CD14-positive monocyte (primary cell): ENCODE results near the gene TPRG1L. TPM values are rescaled to one million over a fixed set of nuclear protein-coding genes. Genes with fewer than 3 reads are reported as not detected.

ENCODE experiments used
- DNase-seq, 3 donors: peaks; one replicate each; pipeline ENCODE4 v3.0.0-alpha.2; 2011 to 2022
- H2AFZ ChIP-seq: 2 replicates; pipeline ENCODE4 v1.6.0; 2012; ENCODE audit warnings: mild to moderate bottlenecking, low read depth, low read length, inconsistent platforms; ENCODE audit not compliant: insufficient read depth, poor library complexity, severe bottlenecking
- H3K27ac ChIP-seq, 2 donors: 1 replicate in 1 of 2; 2 replicates in 1 of 2; pipeline ENCODE4 v1.5.1; 2012 to 2013; ENCODE audit warnings: low read length in 2 of 2, control low read depth in 1 of 2, inconsistent platforms in 1 of 2, low read depth in 1 of 2, mild to moderate bottlenecking in 1 of 2
- H3K27me3 ChIP-seq, 2 donors: one replicate each; pipeline versions ENCODE4 v1.6.0 to v1.6.1; 2011 to 2013; ENCODE audit warnings: low read length in 2 of 2; ENCODE audit not compliant: control insufficient read depth in 2 of 2, insufficient read depth in 2 of 2
- H3K36me3 ChIP-seq, 2 donors: replicated peaks in 1 of 2; 1 replicate in 1 of 2; 2 replicates in 1 of 2; pipeline versions ENCODE4 v1.5.1 to v1.6.1; 2012 to 2013; ENCODE audit warnings: low read length in 2 of 2, control low read depth in 1 of 2, inconsistent platforms in 1 of 2, mild to moderate bottlenecking in 1 of 2; ENCODE audit not compliant: insufficient read depth in 2 of 2, control insufficient read depth in 1 of 2
- H3K4me1 ChIP-seq, 2 donors: 1 replicate in 1 of 2; 2 replicates in 1 of 2; pipeline versions ENCODE4 v1.5.1 to v1.6.1; 2012 to 2013; ENCODE audit warnings: low read length in 2 of 2, control low read depth in 1 of 2, inconsistent platforms in 1 of 2, mild to moderate bottlenecking in 1 of 2, moderate library complexity in 1 of 2; ENCODE audit not compliant: insufficient read depth in 2 of 2, control insufficient read depth in 1 of 2
- H3K4me2 ChIP-seq: replicated peaks from 2 replicates; pipeline ENCODE3; 2012; ENCODE audit warnings: low read length, moderate library complexity, mild to moderate bottlenecking; ENCODE audit not compliant: poor library complexity, severe bottlenecking; ENCODE audit errors: extremely low read depth
- H3K4me3 ChIP-seq, 3 experiments: fragments of 200-600 bp in 1 of 3; sonication (generic) in 1 of 3; replicated peaks in 1 of 3; 1 replicate in 2 of 3; 2 replicates in 1 of 3; pipeline ENCODE4 v1.5.1; 2011 to 2013; ENCODE audit warnings: low read length in 3 of 3, mild to moderate bottlenecking in 3 of 3, control low read depth in 2 of 3, low read depth in 2 of 3, inconsistent platforms in 1 of 3, moderate library complexity in 1 of 3
- H3K79me2 ChIP-seq: 2 replicates; pipeline ENCODE4 v1.6.0; 2012; ENCODE audit warnings: mild to moderate bottlenecking, control low read depth, inconsistent platforms, low read length, moderate library complexity; ENCODE audit not compliant: insufficient read depth
- H3K9ac ChIP-seq: 2 replicates; pipeline ENCODE4 v1.6.0; 2017; ENCODE audit warnings: low read length, mild to moderate bottlenecking; ENCODE audit not compliant: insufficient read depth, poor library complexity, severe bottlenecking
- H3K9me3 ChIP-seq, 2 donors: replicated peaks in 1 of 2; 1 replicate in 1 of 2; 2 replicates in 1 of 2; pipeline versions ENCODE4 v1.5.1 to v1.6.1; 2012 to 2013; ENCODE audit warnings: low read length in 2 of 2, control low read depth in 1 of 2; ENCODE audit not compliant: control insufficient read depth in 1 of 2, insufficient read depth in 1 of 2
- H4K20me1 ChIP-seq: 2 replicates; pipeline ENCODE4 v1.6.0; 2012; ENCODE audit warnings: mild to moderate bottlenecking, low read length, control low read depth, moderate library complexity; ENCODE audit not compliant: insufficient read depth
- H3K27ac Mint-ChIP-seq, 7 donors: one replicate each; pipeline ENCODE4 v1.8.0; 2020; ENCODE audit warnings: mild to moderate bottlenecking in 7 of 7, mixed read lengths in 7 of 7, moderate library complexity in 6 of 7, inconsistent platforms in 2 of 7
- H3K27me3 Mint-ChIP-seq, 3 donors: one replicate each; pipeline ENCODE4 v1.8.0; 2021 to 2022; ENCODE audit warnings: low read depth in 3 of 3, mild to moderate bottlenecking in 3 of 3, mixed read lengths in 3 of 3, moderate library complexity in 3 of 3, inconsistent platforms in 1 of 3
- H3K36me3 Mint-ChIP-seq, 2 donors: one replicate each; pipeline ENCODE4 v1.8.0; 2020; ENCODE audit warnings: mixed read lengths in 2 of 2, inconsistent platforms in 1 of 2, mild to moderate bottlenecking in 1 of 2
- H3K4me1 Mint-ChIP-seq: one replicate; pipeline ENCODE4 v1.8.0; 2020; ENCODE audit warnings: mild to moderate bottlenecking, mixed read lengths
- H3K4me3 Mint-ChIP-seq, 2 donors: one replicate each; pipeline ENCODE4 v1.8.0; 2020; ENCODE audit warnings: mild to moderate bottlenecking in 2 of 2, mixed read lengths in 2 of 2, moderate library complexity in 1 of 2
- H3K9me3 Mint-ChIP-seq, 7 donors: one replicate each; pipeline ENCODE4 v1.8.0; 2020 to 2022; ENCODE audit warnings: mixed read lengths in 7 of 7, mild to moderate bottlenecking in 6 of 7, moderate library complexity in 6 of 7, inconsistent platforms in 2 of 7
- CTCF ChIP-seq: fragments of 200-600 bp; IDR thresholded peaks from one replicate; pipeline ENCODE4 v1.8.0; 2022; ENCODE audit warnings: antibody characterized with exemption, mild to moderate bottlenecking
- WGBS: methylation state at CpG from one replicate; pipeline ENCODE4 v1.1.5; 2013; ENCODE audit warnings: missing lambda C conversion rate; ENCODE audit not compliant: insufficient coverage; 5-methylcytosine and 5-hydroxymethylcytosine counted together
- intact Hi-C, 2 donors: fragments of 100-400 bp; cut with micrococcal nuclease; formaldehyde crosslinking; loops; one replicate each; pipeline versions ENCODE4 v1.15.0 to v1.15.1; 2023
- polyA plus RNA-seq, 3 donors: library from polyadenylated mRNA; depleted of rRNA in 1 of 3; unstranded in 2 of 3; stranded (reverse) in 1 of 3; fragments of 300-500 nt in 2 of 3; fragments of >200 nt in 1 of 3; fragmentation: Illumina TruSeq in 2 of 3; gene quantifications; 1 replicate in 2 of 3; 2 replicates in 1 of 3; pipeline ENCODE4 v1.2.3, GENCODE V29; 2012 to 2021

Gene TPRG1L
- polyA plus RNA-seq, 3 donors: 16.1 to 19.7 (median 18.5) TPM

- 97% methylated on average over 28 of the region's 36 CpGs for WGBS
- peaks cover 81 to 93% of the 10 kb centered on the region in 2 donors for H3K36me3 ChIP-seq
Measured at GRCh38 chr1:3631320-3632260, 6.8 kb downstream of the TPRG1L start.

GRCh38 chr1:3632298-3632697 lies 7.5 kb downstream of the TPRG1L start:
- H3K36me3 ChIP-seq: peaks cover 86 to 98% of the 10 kb centered on the region in 2 donors
- no peaks in the 10 kb centered on the region for H3K79me2 ChIP-seq
- H3K4me3 Mint-ChIP-seq: no peak overlapping the region
- H4K20me1 ChIP-seq: no peaks in the 10 kb centered on the region
- H3K27me3 ChIP-seq: no peaks in the 10 kb centered on the region
- H3K4me1 Mint-ChIP-seq: peaks cover 8% of the 10 kb centered on the region
- no peaks in the 10 kb centered on the region for H3K9me3 ChIP-seq
- 99% methylated on average over 16 of the region's 17 CpGs for WGBS
- DNase-seq: no peak
- peaks cover 10 to 15% of the 10 kb centered on the region in 2 donors for H3K4me1 ChIP-seq
- intact Hi-C loops: no loop called here
- peaks cover 0 to 2% (median 2%) of the 10 kb centered on the region in 3 donors for H3K27me3 Mint-ChIP-seq
- H3K9me3 Mint-ChIP-seq: no peaks in the 10 kb centered on the region
- no peak overlapping the region for H2AFZ ChIP-seq
- no peak overlapping the region for H3K27ac Mint-ChIP-seq
- no peak for TF ChIP-seq CTCF
- H3K36me3 Mint-ChIP-seq: peaks cover 75 to 95% of the 10 kb centered on the region in 2 donors
- no peak overlapping the region for H3K27ac ChIP-seq
- no peak overlapping the region for H3K4me2 ChIP-seq
- no peak overlapping the region for H3K4me3 ChIP-seq
- no peak overlapping the region for H3K9ac ChIP-seq

More at GRCh38 chr1:3631320-3632260, 6.8 kb downstream of the TPRG1L start:
- Histone ChIP-seq H3K4me2 (no peak overlapping the region), H3K27me3 (no peaks in the 10 kb centered on the region), H4K20me1 (no peaks in the 10 kb centered on the region), H3K9me3 (no peaks in the 10 kb centered on the region), H3K4me3 (no peak overlapping the region), H3K79me2 (no peaks in the 10 kb centered on the region), H3K27ac (no peak overlapping the region), H3K9ac (no peak overlapping the region), H3K4me1 (peaks cover 10 to 15% of the 10 kb centered on the region in 2 donors), H2AFZ (no peak overlapping the region)
- peaks cover 70 to 92% of the 10 kb centered on the region in 2 donors for H3K36me3 Mint-ChIP-seq
- intact Hi-C loops: no loop called here
- peaks cover 8% of the 10 kb centered on the region for H3K4me1 Mint-ChIP-seq
- no peaks in the 10 kb centered on the region for H3K9me3 Mint-ChIP-seq
- TF ChIP-seq CTCF: no peak
- no peak overlapping the region for H3K27ac Mint-ChIP-seq
- H3K27me3 Mint-ChIP-seq: peaks cover 0 to 2% (median 2%) of the 10 kb centered on the region in 3 donors
- no peak overlapping the region for H3K4me3 Mint-ChIP-seq
- no peak for DNase-seq
